H1 (cell line): ENCODE data around the gene PAX8. TPM values are rescaled to one million over a fixed set of nuclear protein-coding genes. Genes with fewer than 3 reads are reported as not detected.

ENCODE experiments used
- CTCF ChIA-PET: fragments of 300-600 bp; sonication (Branson Sonifier 250); formaldehyde crosslinking; loops from one replicate; lab custom pipeline; 2021; ENCODE audit not compliant: partially characterized antibody; lab: Charles Lee
- POLR2A ChIA-PET: fragments of 300-600 bp; sonication (Branson Sonifier 250); formaldehyde crosslinking; loops from one replicate; lab custom pipeline; 2021; ENCODE audit warnings: inconsistent platforms; ENCODE audit not compliant: partially characterized antibody; lab: Charles Lee
- DNase-seq, 2 experiments: peaks; one replicate each; pipeline versions ENCODE4 v3.0.0 to v3.0.0-alpha.2; 2010 to 2022; ENCODE audit warnings: low spot score in 2 of 2, low read depth in 1 of 2, mixed read lengths in 1 of 2
- FAIRE-seq: peaks from 2 replicates; lab custom pipeline; 2011; peaks lifted over from hg19 to GRCh38; lab: Jason Lieb, UNC
- H2AFZ ChIP-seq: 2 replicates; pipeline ENCODE4 v1.8.1; 2012; ENCODE audit warnings: low read length, inconsistent platforms
- H2AK5ac ChIP-seq: 2 replicates; pipeline ENCODE4 v1.6.1; 2013; ENCODE audit warnings: low read depth, low read length
- H2BK120ac ChIP-seq: replicated peaks from 2 replicates; pipeline ENCODE3; 2013; ENCODE audit warnings: low read depth, low read length, inconsistent platforms
- H2BK12ac ChIP-seq: 2 replicates; pipeline ENCODE4 v1.6.1; 2013; ENCODE audit warnings: low read depth, low read length
- H2BK15ac ChIP-seq: 2 replicates; pipeline ENCODE4 v1.6.1; 2013; ENCODE audit warnings: low read length
- H2BK20ac ChIP-seq: 2 replicates; pipeline ENCODE4 v1.6.1; 2013; ENCODE audit warnings: low read length
- H2BK5ac ChIP-seq: 2 replicates; pipeline ENCODE4 v1.6.1; 2013; ENCODE audit warnings: low read depth, low read length
- H3K14ac ChIP-seq: 2 replicates; pipeline ENCODE4 v1.6.1; 2013; ENCODE audit warnings: inconsistent platforms; ENCODE audit not compliant: insufficient read length
- H3K18ac ChIP-seq: 2 replicates; pipeline ENCODE4 v1.6.1; 2013; ENCODE audit warnings: low read length; ENCODE audit errors: extremely low read depth
- H3K23ac ChIP-seq: 2 replicates; pipeline ENCODE4 v1.6.1; 2013; ENCODE audit warnings: inconsistent platforms; ENCODE audit not compliant: insufficient read length
- H3K23me2 ChIP-seq: 2 replicates; pipeline ENCODE4 v1.6.1; 2013; ENCODE audit warnings: low read depth, low read length
- H3K27ac ChIP-seq: 2 replicates; pipeline ENCODE4 v1.6.1; 2011; ENCODE audit warnings: low read depth, low read length, inconsistent platforms
- H3K27me3 ChIP-seq, 4 experiments: replicated peaks in 1 of 4; 1 replicate in 1 of 4; 2 replicates in 3 of 4; pipeline versions ENCODE4 v1.6.1 to v1.8.1; 2011 to 2013; ENCODE audit warnings: low read length in 3 of 4, mild to moderate bottlenecking in 3 of 4, inconsistent platforms in 2 of 4, mixed read lengths in 2 of 4, moderate library complexity in 1 of 4; ENCODE audit not compliant: control insufficient read depth in 3 of 4, insufficient read depth in 3 of 4; ENCODE audit errors: extremely low read depth in 1 of 4
- H3K36me3 ChIP-seq, 4 experiments: 2 replicates each; pipeline versions ENCODE4 v1.6.1 to v1.8.1; 2011 to 2013; ENCODE audit warnings: mild to moderate bottlenecking in 4 of 4, low read length in 3 of 4, moderate library complexity in 2 of 4, control low read depth in 1 of 4, inconsistent platforms in 1 of 4; ENCODE audit not compliant: insufficient read depth in 4 of 4, control insufficient read depth in 2 of 4
- H3K4ac ChIP-seq: replicated peaks from 2 replicates; pipeline ENCODE3; 2013; ENCODE audit warnings: low read length, low read depth, mixed read lengths, inconsistent platforms; ENCODE audit not compliant: insufficient read length
- H3K4me1 ChIP-seq, 4 experiments: replicated peaks in 1 of 4; 1 replicate in 1 of 4; 2 replicates in 3 of 4; pipeline versions ENCODE4 v1.6.1 to v1.8.1; 2011 to 2013; ENCODE audit warnings: low read length in 3 of 4, inconsistent platforms in 2 of 4, mixed read lengths in 1 of 4; ENCODE audit not compliant: insufficient read depth in 4 of 4, control insufficient read depth in 3 of 4
- H3K4me2 ChIP-seq, 2 experiments: 2 replicates each; pipeline versions ENCODE4 v1.6.1 to v1.8.1; 2011 to 2013; ENCODE audit warnings: low read depth in 2 of 2, low read length in 2 of 2, control low read depth in 1 of 2, inconsistent platforms in 1 of 2, mild to moderate bottlenecking in 1 of 2; ENCODE audit not compliant: insufficient read depth in 1 of 2
- H3K4me3 ChIP-seq, 4 experiments: fragments of 200-600, 300-600 bp in 1 of 4; sonication (generic), shearing (Covaris generic), sonication (Bioruptor Twin) in 1 of 4; 2 replicates each; pipeline versions ENCODE4 v1.5.1 to v1.8.1; 2011 to 2016; ENCODE audit warnings: low read length in 4 of 4, low read depth in 3 of 4, control low read depth in 2 of 4, inconsistent platforms in 2 of 4, mild to moderate bottlenecking in 2 of 4, mixed read lengths in 1 of 4, moderate library complexity in 1 of 4; ENCODE audit not compliant: insufficient read depth in 2 of 4; ENCODE audit errors: extremely low read depth in 1 of 4
- H3K56ac ChIP-seq: replicated peaks from 2 replicates; pipeline ENCODE3; 2013; ENCODE audit warnings: low read depth, mild to moderate bottlenecking, mixed read lengths, low read length, inconsistent platforms; ENCODE audit not compliant: insufficient read length
- H3K79me1 ChIP-seq: 2 replicates; pipeline ENCODE4 v1.6.1; 2013; ENCODE audit warnings: low read depth, low read length, control low read depth
- H3K79me2 ChIP-seq, 2 experiments: 2 replicates each; pipeline versions ENCODE4 v1.6.1 to v1.8.1; 2012 to 2013; ENCODE audit warnings: low read length in 2 of 2, mild to moderate bottlenecking in 2 of 2, inconsistent platforms in 1 of 2; ENCODE audit not compliant: insufficient read depth in 2 of 2, control insufficient read depth in 1 of 2
- H3K9ac ChIP-seq, 4 experiments: replicated peaks in 1 of 4; 1 replicate in 1 of 4; 2 replicates in 3 of 4; pipeline versions ENCODE4 v1.6.1 to v1.8.1; 2011 to 2013; ENCODE audit warnings: low read depth in 3 of 4, low read length in 3 of 4, control low read depth in 2 of 4, mild to moderate bottlenecking in 2 of 4, moderate library complexity in 2 of 4, inconsistent platforms in 1 of 4; ENCODE audit errors: extremely low read depth in 1 of 4
- H3K9me3 ChIP-seq, 2 experiments: 2 replicates each; pipeline versions ENCODE4 v1.6.1 to v1.8.1; 2012 to 2013; ENCODE audit warnings: mild to moderate bottlenecking in 2 of 2, moderate library complexity in 2 of 2, control low read depth in 1 of 2, inconsistent platforms in 1 of 2, low read depth in 1 of 2, low read length in 1 of 2, mixed read lengths in 1 of 2; ENCODE audit not compliant: insufficient read depth in 2 of 2
- H4K20me1 ChIP-seq, 2 experiments: replicated peaks in 1 of 2; 2 replicates each; pipeline versions ENCODE3 to v1.8.1; 2011 to 2013; ENCODE audit warnings: inconsistent platforms in 2 of 2, low read length in 2 of 2, mild to moderate bottlenecking in 1 of 2; ENCODE audit not compliant: insufficient read depth in 2 of 2, control insufficient read depth in 1 of 2
- H4K5ac ChIP-seq: 2 replicates; pipeline ENCODE4 v1.6.1; 2013; ENCODE audit warnings: low read length, low read depth, mixed read lengths, inconsistent platforms; ENCODE audit not compliant: insufficient read length
- H4K8ac ChIP-seq: 2 replicates; pipeline ENCODE4 v1.8.0; 2013; ENCODE audit warnings: mild to moderate bottlenecking, moderate library complexity, low read length, inconsistent platforms; ENCODE audit not compliant: insufficient read depth; ENCODE audit errors: extremely low read depth
- H4K91ac ChIP-seq: replicated peaks from 2 replicates; pipeline ENCODE3; 2013; ENCODE audit warnings: low read length, mixed read lengths, inconsistent platforms; ENCODE audit not compliant: insufficient read length
- BCL11A ChIP-seq, 2 experiments: IDR thresholded peaks; one replicate each; pipeline ENCODE4 v1.6.1; 2011; ENCODE audit warnings: low read depth in 2 of 2, low read length in 2 of 2, mild to moderate bottlenecking in 2 of 2
- BRCA1 ChIP-seq: IDR thresholded peaks from 2 replicates; pipeline ENCODE4 v1.6.1; 2012; ENCODE audit warnings: low read depth, low read length, improper control_type of control experiment
- CEBPB ChIP-seq: IDR thresholded peaks from 2 replicates; pipeline ENCODE4 v1.6.1; 2012; ENCODE audit warnings: low read depth, low read length
- EP300 ChIP-seq, 2 experiments: IDR thresholded peaks; 1 replicate in 1 of 2; 2 replicates in 1 of 2; pipeline ENCODE4 v1.6.1; 2011 to 2012; ENCODE audit warnings: low read depth in 2 of 2, low read length in 2 of 2, mild to moderate bottlenecking in 2 of 2, borderline replicate concordance in 1 of 2, inconsistent platforms in 1 of 2, moderate library complexity in 1 of 2
- FOSL1 ChIP-seq: IDR thresholded peaks from 2 replicates; pipeline ENCODE4 v1.6.1; 2011; ENCODE audit warnings: mild to moderate bottlenecking, low read depth, low read length, moderate library complexity; ENCODE audit not compliant: insufficient read depth
- GTF2F1 ChIP-seq: IDR thresholded peaks from 2 replicates; pipeline ENCODE4 v1.6.1; 2012; ENCODE audit warnings: low read depth, low read length, improper control_type of control experiment, borderline replicate concordance
- MAFK ChIP-seq: IDR thresholded peaks from 2 replicates; pipeline ENCODE4 v1.6.1; 2012; ENCODE audit warnings: low read depth, mild to moderate bottlenecking, improper control_type of control experiment, low read length
- POLR2AphosphoS5 ChIP-seq: IDR thresholded peaks from 2 replicates; pipeline ENCODE4 v1.6.1; 2011; ENCODE audit warnings: low read depth, low read length
- POU5F1 ChIP-seq: IDR thresholded peaks from 2 replicates; pipeline ENCODE4 v1.6.1; 2011; ENCODE audit warnings: low read depth, mild to moderate bottlenecking, low read length, moderate library complexity
- RNF2 ChIP-seq: fragments of 200-900, 300-1000 bp; sonication (generic); IDR thresholded peaks from 2 replicates; pipeline ENCODE4 v1.7.1; 2016; ENCODE audit warnings: borderline replicate concordance, low read depth, mild to moderate bottlenecking, antibody characterized with exemption, low read length; ENCODE audit not compliant: poor library complexity, severe bottlenecking; ENCODE audit errors: missing control alignments
- SP4 ChIP-seq: IDR thresholded peaks from 2 replicates; pipeline ENCODE4 v1.6.1; 2012; ENCODE audit warnings: low read length, inconsistent platforms
- USF2 ChIP-seq: IDR thresholded peaks from 2 replicates; pipeline ENCODE4 v1.6.1; 2011; ENCODE audit warnings: low read length, improper control_type of control experiment
- WGBS, 2 experiments: shearing (Covaris generic) in 1 of 2; methylation state at CpG; one replicate each; pipeline versions ENCODE4 v1.1.6 to v1.1.7; 2013 to 2015; ENCODE audit warnings: low lambda C conversion rate in 2 of 2, mixed read lengths in 2 of 2, inconsistent platforms in 1 of 2, low coverage in 1 of 2, missing lambda C conversion rate in 1 of 2; ENCODE audit not compliant: insufficient replicate concordance in 2 of 2, insufficient coverage in 1 of 2, insufficient read length in 1 of 2; ENCODE audit errors: extremely low coverage in 1 of 2, missing lambda C conversion rate in 1 of 2; 5-methylcytosine and 5-hydroxymethylcytosine counted together
- polyA plus RNA-seq, 7 experiments: library from polyadenylated mRNA; depleted of rRNA in 3 of 7; stranded (reverse) in 5 of 7; unstranded in 2 of 7; fragments of >200 nt in 5 of 7; fragments of 200-250 nt in 2 of 7; gene quantifications; 1 replicate in 5 of 7; 2 replicates in 1 of 7; 4 replicates in 1 of 7; pipeline versions ENCODE4 v1.2.1 to v1.2.3, GENCODE V29; 2011 to 2013; ENCODE audit warnings: missing spikeins in 2 of 7, mixed read lengths in 2 of 7
- total RNA-seq: library from RNA; stranded (reverse); fragmentation: NEBNext Ultra II Directional; extraction: Animal tissue kit (Norgen Biotek cat#: 25700); gene quantifications from 2 replicates; pipeline ENCODE4 v1.2.1, GENCODE V29; 2021

Gene PAX8
- total and polyA plus RNA-seq, 2 of the 8 experiments (the other 6 are each of a cell fraction or from before 2014, with no cell fraction given) = 0.02 TPM; not detected in 1

- no peaks in the 10 kb centered on the region for H3K79me1 ChIP-seq
- H4K91ac ChIP-seq = no peak overlapping the region
- no peaks in the 10 kb centered on the region for H4K20me1 ChIP-seq
- H3K27me3 ChIP-seq = no peaks in the 10 kb centered on the region
- H4K5ac ChIP-seq = no peak overlapping the region
- H2AK5ac ChIP-seq = no peak overlapping the region
- H3K4me3 ChIP-seq = no peak overlapping the region
- H3K23me2 ChIP-seq = 0 out of 2 replicates have a peak, but pooled peaks cover 2% of the 10 kb centered on the region
- no peak overlapping the region for H3K4ac ChIP-seq
- H2BK15ac ChIP-seq = no peak overlapping the region
- CTCF ChIA-PET = interaction anchor here (1.1 to 3.9 kb wide), 4 partner anchors 13 to 42 kb away, joined by 4 to 34 read pairs (median 8); no protein-coding TSS in a partner anchor
- no peak overlapping the region for H2BK120ac ChIP-seq
- POLR2A ChIA-PET = no interaction called here
- no peak overlapping the region for H2AFZ ChIP-seq
- no peaks in the 10 kb centered on the region for H3K9me3 ChIP-seq
- peaks cover 0 to 6% (median 2%) of the 10 kb centered on the region in 4 experiments; a peak in 3 of 7 replicates for H3K4me1 ChIP-seq
- no peak overlapping the region for H3K23ac ChIP-seq
- H2BK12ac ChIP-seq = no peak overlapping the region
- no peak overlapping the region for H2BK5ac ChIP-seq
- no peak overlapping the region for H3K9ac ChIP-seq
- no peak overlapping the region for H3K56ac ChIP-seq
- no peak overlapping the region for H4K8ac ChIP-seq
- H3K79me2 ChIP-seq = no peaks in the 10 kb centered on the region
- no peak overlapping the region for H3K4me2 ChIP-seq
- no peak overlapping the region for H3K14ac ChIP-seq
- 91% methylated on average over 8 of the region's 8 CpGs; no CpG with 5 or more reads in 1 of the 2 experiments for WGBS, 2 experiments
- H2BK20ac ChIP-seq = no peak overlapping the region
- FAIRE-seq (no peak), DNase-seq (no peak)
- no peaks in the 10 kb centered on the region for H3K36me3 ChIP-seq
- H3K18ac ChIP-seq = no peak overlapping the region
- no peak overlapping the region for H3K27ac ChIP-seq
- no peak for TF ChIP-seq RNF2
- TF ChIP-seq POLR2AphosphoS5 = no peak
- TF ChIP-seq EP300 (IDR thresholded peaks at IDR 0.05; ENCODE audit: borderline replicate concordance in 1 of 2, low read depth in 2 of 2, low read length in 2 of 2) = no peak
- no peak for TF ChIP-seq CEBPB
- TF ChIP-seq FOSL1 = no peak
- TF ChIP-seq USF2 = no peak
- TF ChIP-seq SP4 = no peak
- TF ChIP-seq GTF2F1 = no peak
- TF ChIP-seq BRCA1 = no peak
- TF ChIP-seq BCL11A (IDR thresholded peaks at IDR 0.05; ENCODE audit: low read depth in 2 of 2, low read length in 2 of 2) = no peak
- no peak for TF ChIP-seq POU5F1
- no peak for TF ChIP-seq MAFK
These were observed 99.2 kb downstream of the PAX8 start for GRCh38 chr2:113179446-113180045.
